COLO829 (cell line): ENCODE data around the gene SMIM36.
"Not testable (repeated sequence)": the region's sequence is repeated elsewhere in the genome, so short reads cannot be mapped to it uniquely, and the experiment has no call there.

Experiments used
- DNase-seq: peaks from one replicate; pipeline ENCODE4 v3.0.0; 2012; ENCODE audit warnings: low spot score

Gene SMIM36

DNA sequence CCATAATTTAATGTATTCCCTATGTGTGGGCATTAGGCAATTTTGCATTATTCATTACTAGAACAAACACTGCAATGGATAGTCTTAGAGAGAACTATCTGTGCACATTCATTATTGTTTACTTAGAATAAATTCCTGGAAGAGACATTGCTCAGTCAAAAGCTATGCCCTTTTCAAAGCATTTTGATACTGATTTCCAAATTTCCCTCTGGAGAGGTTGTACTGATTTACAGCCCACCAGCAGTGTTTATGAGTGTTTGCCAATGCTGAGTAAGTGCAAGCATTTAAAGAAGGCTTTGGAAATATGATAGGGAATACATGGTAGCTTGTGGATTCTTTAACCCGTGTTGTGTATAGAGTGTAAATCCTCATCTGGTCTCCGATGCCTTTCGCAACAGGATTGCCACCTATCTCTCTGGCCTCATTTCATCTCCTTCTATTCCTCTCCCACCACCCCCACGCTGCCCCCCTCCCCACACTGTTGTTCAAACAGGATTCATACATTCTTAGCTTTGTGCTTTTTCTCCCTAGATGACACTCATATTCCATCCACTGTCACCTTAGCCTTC, 56.3 kb downstream of the SMIM36 start:
- DNase-seq: no peak

DNA sequence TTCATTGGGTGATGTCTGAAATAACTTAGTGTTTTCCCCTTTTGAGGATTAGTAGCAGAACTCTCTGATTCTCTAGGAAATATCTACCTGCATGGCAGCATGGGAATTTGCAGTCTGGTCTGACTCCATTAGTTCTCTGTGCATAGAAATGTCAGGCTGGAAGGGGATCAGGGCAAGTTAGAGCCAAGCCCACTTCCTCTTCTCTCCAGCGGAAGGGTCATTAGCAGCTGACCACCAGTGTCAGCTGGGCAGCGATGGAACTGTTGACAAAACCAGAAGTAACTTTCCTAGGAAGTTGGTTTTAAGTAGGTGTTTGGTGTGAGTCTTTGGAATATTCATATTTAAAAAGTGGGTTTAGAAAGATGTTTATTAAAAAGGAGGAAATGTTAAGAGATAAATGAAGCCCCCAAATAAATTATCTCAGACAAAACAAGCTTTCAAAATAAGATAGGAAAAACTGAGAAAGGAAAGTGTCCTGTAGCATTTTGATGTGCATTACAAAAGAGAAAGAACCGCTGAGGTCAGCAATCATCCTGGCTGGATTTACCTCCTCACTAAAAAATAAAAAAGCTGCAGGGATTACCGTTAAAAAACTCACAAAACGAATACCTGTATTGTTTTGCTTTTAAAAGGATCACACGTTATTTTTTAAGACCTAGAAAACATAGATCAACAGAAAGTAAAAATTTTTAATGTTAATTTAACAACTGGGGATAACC, 57.3 kb downstream of the SMIM36 start:
- DNase-seq: no peak

GRCh38 chr17:55452139-55452790, 59.0 kb downstream of the SMIM36 start:
- peak; percentile 35 for DNase-seq

DNA sequence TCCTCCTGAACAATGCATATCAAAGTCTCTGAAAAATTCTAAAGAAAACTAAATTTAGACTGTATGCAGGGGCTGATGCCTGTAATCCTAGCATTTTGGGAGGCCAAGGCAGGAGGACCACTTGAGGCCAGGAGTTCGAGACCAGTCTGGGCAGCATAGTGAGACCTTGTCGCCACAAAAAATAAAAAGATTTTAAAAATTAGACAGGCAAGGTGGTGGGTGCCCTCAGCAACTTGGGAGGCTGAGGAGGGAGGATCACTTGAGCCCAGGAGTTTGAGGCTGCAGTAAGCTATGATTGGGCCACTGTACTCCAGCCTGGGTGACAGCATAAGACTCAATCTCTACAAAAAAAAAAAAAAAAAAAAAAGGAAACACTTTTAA, 59.5 kb downstream of the SMIM36 start:
- no peak for DNase-seq

GRCh38 chr17:55451203-55451641, 60.0 kb downstream of the SMIM36 start:
- no peak for DNase-seq

DNA sequence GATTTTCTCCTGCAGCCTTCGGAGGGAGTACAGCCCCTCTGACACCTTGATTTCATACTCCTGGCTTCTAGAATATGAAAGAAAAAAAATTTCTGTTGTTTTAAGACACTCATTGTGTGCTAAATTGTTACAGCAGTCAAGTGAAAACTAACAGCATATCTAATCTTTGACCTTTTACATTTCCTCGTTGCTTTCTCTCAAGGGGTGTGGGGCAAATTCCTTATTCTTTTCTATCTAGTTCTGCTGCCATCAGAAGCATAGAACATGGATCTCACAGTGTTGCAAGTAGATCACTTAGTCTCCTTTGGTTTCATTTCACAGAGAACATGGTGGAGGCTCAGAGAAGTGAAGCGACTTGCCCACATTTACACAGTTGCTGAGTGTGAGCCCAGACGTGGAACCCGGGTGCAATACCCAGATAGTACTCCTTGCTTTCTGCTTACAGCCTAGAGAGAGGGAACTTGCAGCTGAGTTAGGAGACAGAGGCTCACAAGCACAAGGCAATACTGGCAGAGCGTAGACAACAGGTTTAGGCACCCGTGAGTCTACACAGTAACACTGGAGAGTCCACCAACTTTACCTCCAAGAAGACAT, 60.9 kb downstream of the SMIM36 start:
- DNase-seq: no peak

- no peak for DNase-seq
Observed at GRCh38 chr17:55448681-55449080, 62.6 kb downstream of the SMIM36 start.

DNA sequence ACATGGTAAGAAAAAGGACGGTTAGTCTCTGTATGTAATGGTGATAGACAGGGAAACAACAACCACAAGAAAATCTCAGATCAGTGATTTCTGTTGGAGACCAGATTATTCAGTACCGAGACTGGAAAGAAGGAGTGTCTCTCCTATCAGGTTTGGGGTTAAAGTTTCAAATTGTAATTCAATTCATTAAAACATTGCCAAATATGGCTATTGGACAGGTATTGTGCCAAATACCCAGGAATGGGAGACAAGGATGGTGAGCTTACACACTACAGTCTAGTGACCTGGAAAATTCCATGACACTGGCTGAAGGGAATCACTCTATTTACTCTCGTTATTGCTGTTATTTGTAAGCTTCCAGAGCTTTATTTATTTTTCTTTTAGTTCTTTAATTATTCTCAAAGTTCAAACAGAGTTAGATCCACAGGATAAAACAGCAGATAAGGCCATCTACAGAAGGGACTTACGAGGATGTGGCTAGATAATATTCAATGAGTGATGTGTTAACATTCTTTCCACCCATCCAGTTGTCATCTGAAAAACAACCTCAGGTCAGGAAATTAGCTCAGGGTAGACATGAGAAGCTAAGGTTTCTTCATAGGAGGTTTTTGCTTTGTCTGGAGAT, 64.6 kb downstream of the SMIM36 start:
- DNase-seq: no peak

DNA sequence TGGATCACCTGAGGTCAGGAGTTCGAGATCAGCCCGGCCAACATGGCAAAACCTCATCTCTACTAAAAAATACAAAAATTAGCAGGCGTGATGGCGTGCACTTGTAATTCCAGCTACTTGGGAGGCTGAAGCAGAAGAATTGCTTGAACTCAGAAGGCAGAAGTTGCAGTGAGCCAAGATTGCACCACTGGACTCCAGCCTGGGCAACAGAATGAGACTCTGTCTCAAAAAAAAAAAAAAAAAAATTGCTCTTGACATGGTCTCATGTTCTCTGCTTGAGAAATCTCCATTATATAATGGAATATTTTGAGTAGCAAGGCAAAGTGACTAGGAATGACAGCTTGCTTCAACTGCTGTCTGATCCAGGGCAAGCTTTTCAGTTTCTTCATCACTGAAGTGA, 65.2 kb downstream of the SMIM36 start:
- DNase-seq: not testable (repeated sequence)

- DNase-seq: no peak
Observed at GRCh38 chr17:55444471-55445441, 66.5 kb downstream of the SMIM36 start.

GRCh38 chr17:55443904-55444303, 67.3 kb downstream of the SMIM36 start:
- no peak for DNase-seq

DNA sequence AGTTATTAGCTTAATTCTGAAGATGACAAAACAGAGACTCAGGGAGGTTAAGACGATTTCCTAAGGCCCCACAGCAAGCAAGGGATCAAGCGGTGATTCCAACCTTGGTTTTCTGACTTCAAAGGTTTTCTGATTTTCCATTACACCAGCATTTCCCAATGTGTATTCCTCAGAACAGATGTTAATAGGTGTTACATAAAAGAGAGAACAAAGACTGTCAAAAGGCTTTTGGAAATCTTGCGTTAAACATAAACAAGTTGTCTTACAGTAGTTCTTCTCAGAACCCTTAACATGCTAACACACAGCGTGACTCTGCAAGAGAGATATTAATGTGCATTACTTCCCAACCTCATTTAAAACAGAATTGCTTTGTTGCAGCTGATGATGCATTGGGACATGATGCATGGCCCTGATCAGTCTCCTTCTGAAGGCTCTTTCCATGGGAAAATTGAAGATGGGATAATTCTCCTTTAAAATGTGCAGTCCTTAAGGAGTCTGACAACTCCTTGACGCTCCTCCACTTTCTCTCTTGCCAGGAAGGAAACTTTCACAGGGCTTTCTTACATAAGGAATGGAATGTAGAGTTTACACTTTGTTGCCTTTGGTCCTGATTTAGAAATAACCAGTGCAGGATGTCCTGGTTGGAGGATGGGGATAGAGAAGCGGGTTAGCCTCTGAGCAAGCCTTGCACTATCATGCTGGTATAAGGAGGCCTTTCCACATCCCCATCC, 68.1 kb downstream of the SMIM36 start:
- no peak for DNase-seq

GRCh38 chr17:55442462-55442861, 68.8 kb downstream of the SMIM36 start:
- DNase-seq: no peak

DNA sequence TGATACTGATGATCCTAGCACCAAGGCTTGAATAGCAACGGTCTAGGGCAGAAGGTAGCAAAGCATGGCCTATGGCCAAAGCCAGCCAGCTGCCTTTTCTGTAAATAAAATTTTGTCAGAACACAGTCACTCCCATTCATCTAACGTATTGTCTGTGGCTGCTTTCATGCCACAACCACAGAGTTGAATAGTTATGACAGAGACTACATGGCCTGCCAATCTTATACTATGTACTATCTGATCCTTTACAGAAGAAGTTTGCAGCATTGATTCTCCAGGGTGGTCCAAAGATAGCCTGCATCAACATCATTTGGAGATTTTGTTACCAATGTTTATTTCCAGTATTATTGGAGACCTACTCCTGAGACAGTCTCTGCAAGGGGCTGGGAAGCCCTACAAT, 69.7 kb downstream of the SMIM36 start:
- DNase-seq: no peak

GRCh38 chr17:55440391-55440790, 70.9 kb downstream of the SMIM36 start:
- DNase-seq: no peak

- no peak for DNase-seq
Observed at GRCh38 chr17:55437159-55437605, 74.1 kb downstream of the SMIM36 start.

GRCh38 chr17:55436224-55437158, 74.8 kb downstream of the SMIM36 start:
- no peak for DNase-seq

GRCh38 chr17:55435408-55435807, 75.8 kb downstream of the SMIM36 start:
- no peak for DNase-seq

- DNase-seq: no peak
Observed at GRCh38 chr17:55434721-55435120, 76.5 kb downstream of the SMIM36 start.
